ENCODE results near the gene SPOCK1. TPM values are rescaled to one million over a fixed set of nuclear protein-coding genes. Genes with fewer than 3 reads are reported as not detected.
A peak's percentile ranks its signal among the peaks of the same experiment; 100 is the strongest.

Gene SPOCK1
- total RNA-seq, 1 donor from 2014 or later = 6.8 TPM

GRCh38 chr5:137287569-137287968, 211.6 kb downstream of the SPOCK1 start:
- DNase-seq (ENCODE audit: low read depth) (no peak), FAIRE-seq (no peak)
- Histone ChIP-seq H3K36me3 (ENCODE audit: control insufficient read depth, insufficient read depth, low read length) (no peaks in the 10 kb centered on the region), H3K4me3 (ENCODE audit: low read depth, low read length) (no peak overlapping the region), H3K27me3 (ENCODE audit: control insufficient read depth, insufficient read depth, low read length) (no peaks in the 10 kb centered on the region)
- TF ChIP-seq, protein P1, sequence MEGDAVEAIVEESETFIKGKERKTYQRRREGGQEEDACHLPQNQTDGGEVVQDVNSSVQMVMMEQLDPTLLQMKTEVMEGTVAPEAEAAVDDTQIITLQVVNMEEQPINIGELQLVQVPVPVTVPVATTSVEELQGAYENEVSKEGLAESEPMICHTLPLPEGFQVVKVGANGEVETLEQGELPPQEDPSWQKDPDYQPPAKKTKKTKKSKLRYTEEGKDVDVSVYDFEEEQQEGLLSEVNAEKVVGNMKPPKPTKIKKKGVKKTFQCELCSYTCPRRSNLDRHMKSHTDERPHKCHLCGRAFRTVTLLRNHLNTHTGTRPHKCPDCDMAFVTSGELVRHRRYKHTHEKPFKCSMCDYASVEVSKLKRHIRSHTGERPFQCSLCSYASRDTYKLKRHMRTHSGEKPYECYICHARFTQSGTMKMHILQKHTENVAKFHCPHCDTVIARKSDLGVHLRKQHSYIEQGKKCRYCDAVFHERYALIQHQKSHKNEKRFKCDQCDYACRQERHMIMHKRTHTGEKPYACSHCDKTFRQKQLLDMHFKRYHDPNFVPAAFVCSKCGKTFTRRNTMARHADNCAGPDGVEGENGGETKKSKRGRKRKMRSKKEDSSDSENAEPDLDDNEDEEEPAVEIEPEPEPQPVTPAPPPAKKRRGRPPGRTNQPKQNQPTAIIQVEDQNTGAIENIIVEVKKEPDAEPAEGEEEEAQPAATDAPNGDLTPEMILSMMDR (IDR thresholded peaks at IDR 0.05; ENCODE audit: insufficient read depth, low read length, severe bottlenecking) = no peak

DNA sequence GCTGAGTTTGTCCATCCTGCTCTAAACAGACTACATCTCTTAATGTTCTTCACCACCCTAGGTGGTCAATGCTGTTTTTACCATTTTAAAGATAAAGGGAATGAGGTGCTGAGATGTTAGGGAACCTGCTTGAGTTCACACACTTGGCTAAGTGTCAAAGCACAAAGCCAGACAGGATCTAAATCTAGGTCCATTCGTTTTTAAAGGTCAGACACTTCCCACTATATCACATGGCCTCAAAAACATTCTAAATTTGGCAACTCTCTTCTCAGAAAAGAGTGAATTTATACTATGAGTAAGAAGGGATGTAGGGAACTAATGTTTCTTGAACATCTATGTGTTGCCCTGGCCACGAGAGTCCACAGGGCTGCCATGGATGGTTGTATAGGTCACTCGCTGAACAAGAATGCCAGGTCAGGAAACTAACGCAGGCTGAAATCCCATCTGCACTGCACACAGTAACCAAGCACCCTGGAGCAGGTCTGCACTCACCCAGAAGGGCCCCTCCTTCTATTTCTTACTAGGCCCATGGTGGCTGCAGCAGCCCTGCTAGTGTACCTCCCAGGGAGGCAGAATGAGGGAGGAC, 213.0 kb downstream of the SPOCK1 start:
- Histone ChIP-seq H3K36me3 (ENCODE audit: control insufficient read depth, insufficient read depth, low read length) (no peaks in the 10 kb centered on the region), H3K4me3 (ENCODE audit: low read depth, low read length) (no peak overlapping the region), H3K27me3 (ENCODE audit: control insufficient read depth, insufficient read depth, low read length) (no peaks in the 10 kb centered on the region)
- TF ChIP-seq, protein P1 (IDR thresholded peaks at IDR 0.05; ENCODE audit: insufficient read depth, low read length, severe bottlenecking) = no peak
- FAIRE-seq (no peak), DNase-seq (ENCODE audit: low read depth) (no peak)

DNA sequence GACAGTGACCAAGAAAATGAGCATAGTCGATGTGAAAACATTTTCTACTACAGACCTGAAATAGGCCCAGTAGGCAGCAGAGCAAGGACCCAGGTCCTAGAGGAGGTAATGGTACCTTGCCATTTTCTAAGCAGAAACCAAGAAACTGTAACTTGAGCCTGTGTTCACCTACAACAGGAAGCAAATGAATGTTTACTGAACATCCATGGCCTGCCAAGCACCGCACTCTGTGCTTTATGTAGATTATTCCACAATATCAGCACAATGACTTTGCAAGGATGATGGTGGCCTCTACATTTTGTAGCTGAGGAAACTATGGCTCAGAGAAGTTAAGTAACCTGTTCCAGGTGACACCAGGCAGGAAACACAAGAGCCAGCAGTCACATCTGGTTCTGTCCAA, 215.3 kb downstream of the SPOCK1 start:
- no peak for DNase-seq (ENCODE audit: low read depth)
- TF ChIP-seq, protein P1 (IDR thresholded peaks at IDR 0.05; ENCODE audit: insufficient read depth, low read length, severe bottlenecking) = no peak
- FAIRE-seq = peak; percentile 36
- H3K4me3 ChIP-seq (ENCODE audit: low read depth, low read length) = no peak overlapping the region
- no peaks in the 10 kb centered on the region for H3K36me3 ChIP-seq (ENCODE audit: control insufficient read depth, insufficient read depth, low read length)
- H3K27me3 ChIP-seq (ENCODE audit: control insufficient read depth, insufficient read depth, low read length) = no peaks in the 10 kb centered on the region

GRCh38 chr5:137282216-137282615, 216.9 kb downstream of the SPOCK1 start:
- no peaks in the 10 kb centered on the region for H3K27me3 ChIP-seq (ENCODE audit: control insufficient read depth, insufficient read depth, low read length)
- no peak overlapping the region for H3K4me3 ChIP-seq (ENCODE audit: low read depth, low read length)
- FAIRE-seq (no peak), DNase-seq (ENCODE audit: low read depth) (peak; percentile 83)
- TF ChIP-seq, protein P1 (IDR thresholded peaks at IDR 0.05; ENCODE audit: insufficient read depth, low read length, severe bottlenecking) = no peak
- H3K36me3 ChIP-seq (ENCODE audit: control insufficient read depth, insufficient read depth, low read length) = no peaks in the 10 kb centered on the region

DNA sequence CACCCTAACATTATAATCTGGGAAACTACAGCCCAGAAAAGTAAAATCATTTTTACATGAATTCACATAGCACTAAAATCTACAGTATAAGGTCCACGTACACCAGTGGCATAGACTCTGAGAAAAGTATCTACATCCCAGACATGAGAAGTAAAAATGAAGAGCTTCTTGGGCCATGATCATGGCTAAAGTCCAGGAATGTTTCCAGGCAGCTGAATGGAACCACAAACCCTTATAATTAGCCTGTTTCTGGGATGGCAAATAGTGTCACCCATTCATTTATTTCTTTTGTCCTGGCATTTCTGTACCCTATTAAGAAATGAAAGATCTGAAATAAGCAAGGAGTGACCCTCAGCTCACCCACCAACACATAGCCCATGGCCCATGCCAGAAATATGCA, 217.9 kb downstream of the SPOCK1 start:
- FAIRE-seq = no peak
- TF ChIP-seq, protein P1 (IDR thresholded peaks at IDR 0.05; ENCODE audit: insufficient read depth, low read length, severe bottlenecking) = no peak
- no peaks in the 10 kb centered on the region for H3K27me3 ChIP-seq (ENCODE audit: control insufficient read depth, insufficient read depth, low read length)
- no peaks in the 10 kb centered on the region for H3K36me3 ChIP-seq (ENCODE audit: control insufficient read depth, insufficient read depth, low read length)
- no peak overlapping the region for H3K4me3 ChIP-seq (ENCODE audit: low read depth, low read length)
- no peak for DNase-seq (ENCODE audit: low read depth)

DNA sequence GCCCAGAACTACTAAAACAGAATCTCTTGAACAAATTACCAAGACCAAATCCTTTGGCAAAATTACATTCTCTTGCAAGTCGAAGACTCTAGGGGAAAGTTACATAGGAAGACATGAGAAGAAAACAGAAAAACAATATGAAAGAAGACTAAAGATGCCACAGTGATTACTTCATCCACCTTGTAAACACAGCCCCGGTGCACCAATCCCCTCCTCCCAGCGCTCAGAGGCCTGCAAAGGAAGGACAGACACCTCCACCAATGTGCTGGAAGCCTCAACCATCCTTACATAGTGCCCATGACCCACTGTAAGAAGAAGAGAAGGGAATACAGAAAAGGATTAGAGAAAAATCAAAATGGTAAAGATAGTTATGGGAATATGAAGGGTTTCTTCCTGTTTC, 218.5 kb downstream of the SPOCK1 start:
- H3K36me3 ChIP-seq (ENCODE audit: control insufficient read depth, insufficient read depth, low read length) = no peaks in the 10 kb centered on the region
- TF ChIP-seq, protein P1 (IDR thresholded peaks at IDR 0.05; ENCODE audit: insufficient read depth, low read length, severe bottlenecking) = no peak
- H3K4me3 ChIP-seq (ENCODE audit: low read depth, low read length) = no peak overlapping the region
- DNase-seq (ENCODE audit: low read depth) (no peak), FAIRE-seq (no peak)
- no peaks in the 10 kb centered on the region for H3K27me3 ChIP-seq (ENCODE audit: control insufficient read depth, insufficient read depth, low read length)

Data from bronchial epithelial cell (primary cell).